T-helper 1 cell treated with Interleukin-12 subunit alpha and Interleukin-12 subunit beta and Interleukin-4 antibody, amounts not matched to agents 30 ng/mL and 1 ng/mL, for 36 hours (primary cell): ENCODE measurements around the gene PACS1. TPM values are rescaled to one million over a fixed set of nuclear protein-coding genes. Genes with fewer than 3 reads are reported as not detected.
"Not testable (repeated sequence)": the region's sequence is repeated elsewhere in the genome, so short reads cannot be mapped to it uniquely, and the experiment has no call there.

Experiments
- intact Hi-C: fragments of 100-400 bp; cut with micrococcal nuclease; formaldehyde crosslinking; loops from one replicate; pipeline ENCODE4 v1.15.1; 2024
- total RNA-seq: library from RNA; stranded (reverse); gene quantifications from 2 replicates; pipeline ENCODE4 v1.2.3, GENCODE V29; 2022

PACS1 gene
- total RNA-seq, 1 donor from 2014 or later, result 90.5 TPM

DNA sequence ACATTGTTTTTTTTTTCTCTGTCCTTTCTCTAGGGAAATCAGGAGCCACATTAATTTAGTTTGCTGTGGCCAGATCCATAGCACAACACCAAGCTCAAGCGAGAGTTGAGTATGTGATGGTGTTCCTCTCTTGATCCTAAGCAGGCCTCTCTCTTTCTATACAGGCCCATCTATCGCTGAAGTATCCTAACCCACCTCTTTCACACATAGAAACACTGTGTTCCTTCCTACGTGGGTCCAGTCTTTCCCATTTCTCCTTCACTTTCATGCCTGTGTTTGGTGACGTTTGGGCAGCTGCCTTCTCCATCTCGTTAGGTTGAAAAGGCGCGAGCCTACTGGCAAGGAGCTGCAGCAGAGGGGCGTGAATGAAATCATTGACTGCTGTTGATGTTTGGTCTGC, 2.4 kb downstream of the PACS1 start:
- intact Hi-C loops, result no loop called here

DNA sequence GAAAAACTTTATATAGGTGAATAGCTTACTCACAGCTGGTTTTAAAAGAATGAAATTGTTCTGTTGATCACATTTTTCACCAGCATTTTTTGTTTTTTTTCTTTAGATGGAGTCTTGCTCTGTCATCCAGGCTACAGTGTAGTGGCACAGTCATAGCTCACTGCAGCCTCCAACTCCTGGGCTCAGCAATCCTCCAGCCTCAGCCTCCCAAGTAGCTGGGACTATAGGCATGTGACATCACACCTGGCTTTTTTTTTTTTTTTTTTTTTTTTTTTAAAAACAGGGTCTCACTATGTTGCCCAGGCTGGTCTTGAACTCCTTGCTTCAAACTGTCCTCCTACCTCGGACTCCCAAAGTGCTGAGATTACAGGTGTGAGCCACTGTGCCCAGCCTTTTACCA, 3.6 kb downstream of the PACS1 start:
- intact Hi-C loops, result no loop called here

DNA sequence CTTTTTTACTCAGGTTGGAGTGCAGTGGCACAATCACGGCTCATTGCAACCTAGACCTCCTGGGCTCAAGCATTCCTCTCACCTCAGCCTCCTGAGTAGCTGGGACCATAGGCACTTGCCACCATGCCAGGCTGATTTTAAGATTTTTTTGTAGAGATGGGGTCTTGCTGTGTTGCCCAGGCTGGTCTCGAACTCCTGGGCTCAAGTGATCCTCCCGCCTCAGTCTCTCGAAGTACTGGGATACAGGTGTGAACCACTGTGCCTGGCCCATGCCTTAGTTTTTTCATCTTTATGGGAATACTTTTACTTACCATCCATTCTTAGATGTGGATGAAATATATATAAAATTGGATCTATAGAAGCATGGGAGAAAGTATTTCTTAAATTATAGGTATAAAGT, 5.2 kb downstream of the PACS1 start:
- intact Hi-C loops, result no loop called here

DNA sequence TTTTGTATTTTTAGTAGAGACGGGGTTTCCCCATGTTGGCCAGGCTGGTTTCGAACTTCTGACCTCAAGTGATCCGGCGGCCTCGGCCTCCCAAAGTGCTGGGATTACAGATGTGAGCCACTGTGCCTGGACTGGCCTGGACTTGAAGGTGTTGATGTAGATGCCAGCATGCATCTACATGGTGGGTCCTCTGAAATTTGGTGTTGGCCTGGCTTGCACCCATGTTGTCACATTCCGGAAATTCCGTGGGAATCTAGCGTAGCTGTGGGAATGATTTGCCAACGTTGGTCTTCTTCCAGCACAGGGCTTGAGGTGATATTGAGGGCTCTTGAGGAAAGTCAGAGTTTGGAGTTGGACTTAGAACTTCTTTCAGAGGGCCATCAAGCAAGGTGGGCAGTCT, 6.5 kb downstream of the PACS1 start:
- intact Hi-C loops, result no loop called here

DNA sequence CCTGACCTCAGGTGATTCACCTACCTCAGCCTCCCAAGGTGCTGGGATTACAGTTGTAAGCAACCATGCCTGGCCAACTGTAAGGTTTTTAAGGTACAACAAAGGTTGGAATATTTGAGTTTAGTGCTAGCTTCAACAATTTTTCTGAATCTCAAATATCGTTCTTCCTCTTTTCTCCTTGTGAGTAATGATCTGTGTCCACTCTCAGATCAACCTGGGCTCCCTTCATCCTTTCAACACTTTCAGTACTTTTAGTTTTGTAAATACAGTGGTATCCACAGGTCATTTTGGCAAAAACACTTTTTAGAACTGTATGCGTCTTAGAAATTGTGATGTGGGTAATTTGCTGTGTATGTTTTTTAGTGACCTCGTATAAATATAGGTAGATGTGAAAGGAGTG, 7.9 kb downstream of the PACS1 start:
- intact Hi-C loops, result no loop called here

DNA sequence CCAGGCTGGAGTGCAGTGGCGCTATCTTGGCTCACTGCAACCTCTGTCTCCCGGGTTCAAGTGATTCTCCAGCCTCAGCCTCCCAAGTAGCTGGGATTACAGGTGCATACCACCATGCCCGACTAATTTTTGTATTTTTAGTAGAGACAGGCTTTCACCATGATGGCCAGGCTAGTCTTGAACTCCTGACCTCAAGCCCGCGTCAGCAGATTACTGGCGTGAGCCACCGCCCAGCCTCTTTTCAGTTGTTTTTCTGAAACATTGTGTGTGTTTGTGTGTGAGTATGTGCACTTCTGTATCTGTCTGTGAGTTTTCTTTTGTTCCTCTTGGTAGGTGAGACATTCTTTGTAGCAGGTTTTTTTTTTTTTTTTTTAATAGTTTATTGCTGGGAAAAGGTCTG, 8.9 kb downstream of the PACS1 start:
- intact Hi-C loops, result not testable (repeated sequence)

DNA sequence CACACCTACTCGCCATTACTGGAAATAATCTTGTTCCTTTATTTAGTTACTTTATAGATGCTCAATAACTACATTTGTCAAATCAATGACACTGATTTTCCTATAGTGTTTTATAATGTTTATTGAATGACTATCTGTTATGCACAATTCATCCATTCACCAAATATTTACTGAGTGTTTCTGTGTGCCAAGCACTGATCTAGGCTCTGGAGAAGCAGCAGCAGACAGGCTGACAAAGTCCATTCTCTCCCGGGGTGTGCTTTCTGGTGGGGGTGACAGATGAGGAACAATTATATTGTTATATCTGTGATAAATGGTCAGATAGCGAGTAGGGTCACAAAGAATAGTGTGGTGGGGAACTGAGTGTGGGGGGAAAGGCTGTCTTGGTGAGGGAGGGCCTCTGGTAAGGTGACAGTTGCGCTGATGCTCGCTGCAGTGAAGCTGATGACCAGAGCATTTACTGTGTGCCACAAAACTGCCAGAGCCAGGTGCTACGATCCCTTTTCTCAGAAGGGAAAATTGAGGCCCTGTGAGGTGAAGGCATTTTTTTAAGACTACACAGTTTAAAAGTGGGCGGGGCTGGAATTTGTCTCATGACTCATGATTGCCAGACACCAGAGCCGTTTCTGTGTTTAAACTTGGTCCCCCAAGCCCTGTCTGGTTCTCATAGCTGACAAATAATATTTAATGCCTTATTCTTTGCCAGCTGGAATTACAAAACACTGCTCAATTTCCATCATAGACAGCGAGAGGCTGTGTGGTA, 10.2 kb downstream of the PACS1 start:
- intact Hi-C loops, result no loop called here

DNA sequence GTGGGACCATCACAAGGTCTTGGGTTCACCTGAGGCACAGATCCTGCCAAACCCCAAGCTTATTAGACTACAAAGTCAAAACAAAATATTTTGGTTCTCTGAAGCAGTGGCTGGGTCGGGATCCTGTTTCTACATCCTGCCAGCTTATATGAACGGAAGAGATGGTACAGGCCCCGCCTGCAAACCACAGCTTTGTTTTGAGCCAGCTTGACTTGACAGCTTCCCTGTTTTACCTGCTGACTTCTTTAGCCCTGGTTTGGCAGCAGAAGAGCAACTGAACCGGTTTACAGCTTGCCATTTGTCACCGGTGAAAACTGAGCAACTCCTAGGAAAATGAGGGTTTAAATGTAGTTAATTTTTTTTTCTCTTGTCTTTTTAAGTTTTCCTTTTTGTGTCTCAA, 11.4 kb downstream of the PACS1 start:
- intact Hi-C loops, result loop anchor here (1.0 kb wide), 7 partner anchors 10 to 177 kb away; partner anchors contain the start of gene SF3B2

DNA sequence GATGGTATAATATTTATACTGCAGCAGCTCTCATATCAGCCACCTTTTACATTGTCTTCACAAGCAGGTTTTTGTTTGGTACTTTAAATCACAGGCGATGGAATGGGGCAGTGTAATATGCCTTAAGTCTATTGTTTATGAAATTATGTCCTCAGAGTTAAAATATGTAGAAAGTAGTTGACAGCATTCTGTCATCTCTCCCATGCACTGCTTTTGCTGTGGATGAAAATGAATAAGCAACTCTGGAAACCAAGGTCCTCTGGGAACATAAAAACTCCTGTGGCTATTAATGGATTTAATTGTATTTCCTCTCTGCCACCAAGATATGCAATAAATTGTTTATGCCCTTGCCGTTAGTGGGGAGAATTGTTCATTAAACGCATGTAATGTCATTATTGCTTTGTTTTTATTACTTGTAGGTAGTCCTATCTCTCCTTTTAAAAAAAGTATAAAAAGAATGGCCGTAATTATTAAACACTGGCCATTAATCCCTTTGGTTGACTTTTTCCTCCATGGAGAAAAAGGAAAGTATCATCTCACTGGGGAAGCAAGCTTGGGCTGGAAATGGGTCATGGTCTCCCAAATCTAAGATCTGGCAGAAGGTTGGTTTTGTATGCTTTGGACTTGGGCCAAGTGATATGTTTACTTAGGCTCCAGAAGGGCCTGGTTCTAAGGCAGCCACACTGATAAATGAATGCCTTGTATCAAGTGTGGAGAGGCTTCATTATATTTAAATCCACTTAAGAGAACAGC, 13.1 kb downstream of the PACS1 start:
- intact Hi-C loops, result no loop called here

DNA sequence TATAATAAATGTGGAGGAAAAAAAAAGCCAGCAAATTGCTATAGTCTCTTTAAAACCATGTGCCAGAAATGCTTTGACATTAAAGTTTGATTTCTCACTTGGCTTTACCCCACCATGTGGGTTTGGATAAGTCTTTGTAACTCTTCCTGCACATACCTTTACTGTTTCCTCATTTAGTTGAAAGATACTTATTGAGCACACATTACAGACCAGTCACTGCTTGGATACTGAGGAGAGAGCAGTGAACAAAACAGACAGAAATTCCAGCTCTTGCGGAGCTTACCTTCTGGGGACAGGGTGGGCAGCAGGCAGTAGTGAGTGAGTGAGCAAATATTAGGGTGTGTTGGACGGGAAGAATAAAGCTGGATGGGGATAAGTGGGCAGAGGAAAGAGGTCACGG, 13.7 kb downstream of the PACS1 start:
- intact Hi-C loops, result no loop called here

DNA sequence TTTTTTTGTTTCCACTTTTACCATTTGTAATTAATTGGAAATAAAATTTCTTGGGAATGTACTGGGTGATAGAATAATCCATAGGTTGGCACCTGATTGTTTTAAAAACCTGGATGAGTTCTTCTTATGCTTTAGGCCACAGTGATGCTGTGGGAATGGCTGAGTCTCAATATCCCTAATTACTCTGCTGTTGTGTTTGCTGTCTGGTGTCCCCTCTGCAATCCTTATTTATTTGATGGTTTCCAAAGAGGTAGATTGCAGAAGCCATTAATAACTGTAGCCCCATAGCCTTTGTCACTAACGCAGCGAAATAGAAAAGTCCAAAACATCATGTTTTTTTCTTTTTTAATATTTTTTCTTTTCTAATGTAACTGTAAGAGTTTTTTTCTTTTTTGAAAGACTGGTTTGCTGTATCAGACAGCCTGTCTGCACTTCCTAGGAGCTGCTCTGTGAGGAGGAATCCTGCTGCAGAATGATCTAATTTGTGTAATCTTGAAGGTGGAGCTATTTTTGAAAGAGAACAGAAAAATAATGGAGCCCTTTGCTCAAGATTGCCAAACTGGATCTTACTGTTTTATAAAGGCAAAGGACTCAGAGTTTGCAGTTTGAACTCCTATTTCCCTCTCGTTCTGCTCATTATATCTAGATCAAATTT, 14.9 kb downstream of the PACS1 start:
- intact Hi-C loops, result no loop called here

DNA sequence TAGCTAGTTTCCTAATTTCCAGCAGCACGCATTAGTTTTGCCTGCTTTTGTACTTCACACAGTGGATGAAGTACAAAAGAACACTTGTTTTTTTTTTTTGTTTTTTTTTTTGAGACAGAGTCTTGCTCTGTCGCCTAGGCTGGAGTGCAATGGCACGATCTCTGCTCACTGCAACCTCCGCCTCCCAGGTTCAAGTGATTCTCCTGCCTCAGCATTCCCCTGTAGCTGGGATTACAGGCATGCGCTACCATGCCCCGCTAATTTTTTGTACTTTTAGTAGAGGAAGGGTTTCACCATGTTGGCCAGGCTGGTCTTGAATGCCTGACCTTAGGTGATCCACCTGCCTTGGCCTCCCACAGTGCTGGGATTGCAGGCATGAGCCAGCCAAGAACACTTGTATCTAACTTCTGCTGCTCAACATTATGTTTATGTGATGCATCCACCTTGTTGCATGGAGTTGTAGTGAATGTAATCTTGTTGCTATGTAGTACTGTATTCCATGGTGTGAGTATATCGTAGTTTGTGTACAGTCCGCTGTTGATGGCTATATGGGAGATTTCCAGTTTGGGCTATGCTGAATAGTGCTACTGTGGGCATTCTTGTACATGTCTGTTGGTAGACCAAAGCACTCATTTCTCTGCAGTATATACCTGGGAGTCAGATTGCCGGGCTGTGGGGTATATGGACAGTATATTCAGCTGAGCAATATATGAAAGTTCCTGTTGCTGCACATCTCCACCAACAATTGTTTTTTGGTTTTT, 17.3 kb downstream of the PACS1 start:
- intact Hi-C loops, result no loop called here

DNA sequence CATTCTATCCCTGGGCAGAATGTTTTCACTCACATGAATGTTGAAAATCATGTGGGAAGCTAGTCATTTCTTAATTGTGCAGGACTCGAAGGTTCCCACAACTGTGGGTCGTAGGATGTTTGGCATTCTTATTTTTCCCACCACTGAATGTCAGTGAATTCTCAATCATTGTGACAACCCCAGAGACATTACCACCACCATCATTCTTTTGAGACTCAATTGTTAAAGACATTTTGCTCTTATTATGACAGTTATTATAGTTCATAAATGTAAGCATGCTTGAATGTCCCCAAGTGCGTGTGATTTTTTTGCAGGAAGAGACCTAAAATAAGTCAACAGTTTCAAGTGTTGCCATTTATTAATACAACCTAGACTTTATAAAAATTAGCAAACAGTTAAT, 19.0 kb downstream of the PACS1 start:
- intact Hi-C loops, result no loop called here

DNA sequence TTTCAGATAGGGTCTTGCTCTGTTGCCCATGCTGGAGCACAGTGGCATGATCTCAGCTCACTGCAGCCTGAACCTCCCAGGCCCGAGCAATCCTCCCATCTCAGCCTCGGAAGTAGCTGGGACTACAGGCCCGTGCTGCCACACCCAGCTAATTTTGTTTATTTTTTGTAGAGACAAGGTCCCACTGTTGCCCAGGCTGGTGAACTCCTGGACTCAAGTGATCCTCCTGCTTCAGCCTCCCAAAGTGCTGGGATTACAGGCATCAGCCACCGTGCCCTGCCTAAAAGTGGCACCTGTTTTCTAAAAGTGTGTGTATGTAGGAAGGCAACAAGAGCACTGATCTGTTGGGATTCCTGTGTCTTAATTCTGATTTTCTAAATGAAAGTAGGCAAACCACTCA, 20.2 kb downstream of the PACS1 start:
- intact Hi-C loops, result no loop called here

DNA sequence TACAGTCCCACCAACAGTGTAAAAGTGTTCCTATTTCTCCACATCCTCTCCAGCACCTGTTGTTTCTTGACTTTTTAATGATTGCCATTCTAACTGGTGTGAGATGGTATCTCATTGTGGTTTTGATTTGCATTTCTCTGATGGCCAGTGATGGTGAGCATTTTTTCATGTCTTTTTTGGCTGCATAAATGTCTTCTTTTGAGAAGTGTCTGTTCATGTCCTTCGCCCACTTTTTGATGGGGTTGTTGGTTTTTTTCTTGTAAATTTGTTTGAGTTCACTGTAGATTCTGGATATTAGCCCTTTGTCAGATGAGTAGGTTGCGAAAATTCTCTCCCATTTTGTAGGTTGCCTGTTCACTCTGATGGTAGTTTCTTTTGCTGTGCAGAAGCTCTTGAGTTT, 22.1 kb downstream of the PACS1 start:
- intact Hi-C loops, result not testable (repeated sequence)

DNA sequence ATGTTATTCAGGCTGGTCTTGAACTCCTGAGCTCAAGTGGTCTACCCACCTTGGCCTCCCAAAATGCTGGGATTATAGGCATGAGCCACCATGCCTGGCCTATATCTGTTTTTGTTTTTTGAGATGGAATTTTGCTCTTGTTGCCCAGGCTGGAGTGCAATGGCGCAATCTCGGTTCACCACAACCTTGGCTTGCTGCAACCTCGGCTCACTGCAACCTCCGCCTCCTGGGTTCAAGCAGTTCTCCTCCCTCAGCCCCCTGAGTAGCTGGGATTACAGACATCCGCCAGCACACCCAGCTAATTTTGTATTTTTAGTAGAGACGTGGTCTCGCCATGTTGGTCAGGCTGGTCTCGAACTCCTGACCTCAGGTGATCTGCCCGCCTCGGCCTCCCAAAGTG, 29.7 kb downstream of the PACS1 start:
- intact Hi-C loops, result loop anchor here (1.0 to 2.0 kb wide), 3 partner anchors 18 to 47 kb away; partner anchors contain the start of gene SF3B2

DNA sequence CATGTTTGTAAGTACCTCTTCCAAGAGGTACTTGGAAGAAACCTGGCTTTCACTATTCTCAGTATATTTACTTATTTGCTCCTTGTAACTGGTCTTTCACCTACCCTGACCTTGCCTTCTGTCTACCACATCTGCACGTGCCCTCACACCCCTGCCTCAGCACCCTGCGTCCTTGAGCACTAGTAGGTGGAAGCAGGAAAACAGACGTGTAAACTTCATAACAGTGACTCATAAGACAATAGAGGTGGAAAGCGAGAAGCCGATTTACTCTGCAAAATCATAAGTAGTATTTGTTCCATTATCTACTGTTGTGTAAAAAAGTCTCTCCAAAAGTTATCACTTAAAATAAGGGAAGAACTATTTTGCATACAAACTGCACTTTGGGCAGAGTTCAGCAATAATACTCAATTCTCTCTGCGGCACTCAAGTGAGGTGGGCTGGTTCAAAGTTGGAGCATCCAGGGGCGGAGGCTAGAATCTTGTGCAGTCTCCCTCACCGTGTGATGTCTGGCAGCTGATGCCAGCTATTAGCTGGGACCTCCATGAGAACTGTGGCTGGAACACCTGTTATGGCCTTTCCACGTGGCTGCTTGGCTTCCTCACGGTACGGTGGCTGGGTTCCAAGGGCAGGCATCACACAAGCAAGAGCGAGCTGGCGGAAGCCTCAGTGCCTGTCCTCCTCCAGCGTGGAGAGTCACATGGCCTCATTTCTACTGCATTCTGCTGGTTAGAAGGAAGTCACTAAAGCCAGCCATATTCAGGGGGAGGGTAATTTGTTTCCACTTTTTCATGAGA, 30.4 kb downstream of the PACS1 start:
- intact Hi-C loops, result loop anchor here (1.0 to 2.0 kb wide), 5 partner anchors 15 to 48 kb away; partner anchors contain the start of gene SF3B2

DNA sequence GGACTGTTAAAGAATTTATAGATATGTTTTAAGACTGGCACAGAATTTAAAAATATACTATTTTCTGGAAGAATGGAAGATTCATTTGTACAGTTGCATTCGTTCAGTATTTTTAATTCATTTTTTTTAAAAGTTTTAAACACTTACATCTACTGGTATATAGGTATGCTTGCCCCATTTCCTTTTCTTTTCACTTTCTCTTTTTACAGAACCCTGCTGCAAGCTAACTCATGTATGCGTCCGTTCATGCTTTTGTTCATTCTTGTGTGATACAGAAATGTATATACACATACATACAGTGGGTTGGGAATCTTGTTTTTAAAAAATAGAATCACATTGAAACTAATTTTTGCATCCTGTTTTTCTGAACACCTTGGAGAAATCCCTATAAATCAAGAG, 31.0 kb downstream of the PACS1 start:
- intact Hi-C loops, result loop anchor here (1.0 to 2.0 kb wide), 3 partner anchors 14 to 30 kb away; no protein-coding TSS in a partner anchor

DNA sequence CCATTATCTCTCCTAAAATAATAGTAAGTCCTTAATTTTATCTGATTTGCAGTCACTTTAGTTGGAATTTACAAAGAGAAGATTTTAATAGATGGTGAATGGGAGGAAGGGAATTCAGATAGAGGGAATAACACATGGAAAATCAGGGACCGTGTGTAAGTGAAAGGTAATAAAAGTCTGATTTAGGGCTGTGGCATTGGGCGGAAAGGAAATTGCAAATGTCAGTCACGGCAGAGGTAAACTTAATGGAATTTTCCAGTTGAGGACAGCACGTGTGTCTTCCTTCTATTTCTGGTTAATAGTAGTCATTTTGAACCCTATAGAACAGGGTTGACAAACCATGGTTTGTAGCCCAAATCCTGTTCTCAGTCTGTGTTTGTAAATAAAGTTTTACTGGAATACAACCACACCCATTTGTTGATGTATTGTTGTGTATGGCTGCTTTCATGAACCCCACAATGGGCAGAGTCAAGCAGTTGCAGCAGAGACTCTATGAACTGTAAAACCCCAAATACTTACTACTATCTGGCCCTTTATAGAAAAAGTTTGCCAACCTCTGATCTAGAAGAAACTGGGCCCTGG, 34.1 kb downstream of the PACS1 start:
- intact Hi-C loops, result no loop called here
